RWPE1 (cell line): ENCODE results near the gene CCNI2.

ENCODE experiments used
- CTCF ChIA-PET: fragments of 350-600 bp; sonication (Branson Sonifier 250); formaldehyde crosslinking; extraction: SDS; loops from one replicate; lab custom pipeline; 2021; lab: Yijun Ruan, JAX
- POLR2A ChIA-PET: fragments of 400-600 bp; formaldehyde crosslinking; extraction: SDS; loops from one replicate; lab custom pipeline; 2020; ENCODE audit warnings: antibody characterized with exemption; ENCODE audit not compliant: low non-redundant PET; lab: Yijun Ruan, JAX
- DNase-seq: peaks from one replicate; pipeline ENCODE4 v3.0.0; 2012; ENCODE audit warnings: low spot score
- H3K27ac ChIP-seq: fragments of 450-650 bp; 2 replicates; pipeline ENCODE4 v1.5.1; 2017
- CTCF ChIP-seq: fragments of 450-650 bp; conservative IDR thresholded peaks from 2 replicates; pipeline ENCODE4 v1.5.1; 2017; ENCODE audit warnings: low read depth, mild to moderate bottlenecking

Gene CCNI2

DNA sequence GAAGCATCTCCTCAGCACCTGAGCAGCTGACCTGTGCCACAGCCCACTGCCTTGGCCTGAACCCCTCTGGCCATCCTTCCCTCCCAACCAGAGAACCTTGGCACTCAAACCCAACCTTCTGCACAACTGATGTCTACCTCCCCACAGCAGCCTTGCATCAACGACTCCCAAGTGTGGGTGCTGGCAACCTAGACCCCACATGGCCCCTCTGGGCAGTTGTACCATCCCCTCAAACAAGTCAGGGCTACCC is 19.5 kb downstream of the CCNI2 start:
- TF ChIP-seq CTCF: no peak
- no peak overlapping the region for H3K27ac ChIP-seq
- no peak for DNase-seq
- POLR2A ChIA-PET: no interaction called here
- CTCF ChIA-PET: interaction anchor here (0.6 to 1.1 kb wide), 2 partner anchors 11 to 150 kb away, joined by 4 to 6 read pairs; no protein-coding TSS in a partner anchor

- POLR2A ChIA-PET: no interaction called here
- no peak for DNase-seq
- no peak overlapping the region for H3K27ac ChIP-seq
- TF ChIP-seq CTCF: no peak
- CTCF ChIA-PET: interaction anchor here (0.6 to 1.5 kb wide), 3 partner anchors 9 to 149 kb away, joined by 4 to 6 read pairs (median 4); no protein-coding TSS in a partner anchor
Observed at GRCh38 chr5:132767150-132767549, 19.9 kb downstream of the CCNI2 start.

- POLR2A ChIA-PET: no interaction called here
- TF ChIP-seq CTCF: no peak
- no peak overlapping the region for H3K27ac ChIP-seq
- no peak for DNase-seq
- CTCF ChIA-PET: interaction anchor here (0.5 to 1.5 kb wide), 2 partner anchors 11 to 63 kb away, joined by 3 to 4 read pairs; no protein-coding TSS in a partner anchor
Observed at GRCh38 chr5:132768485-132768868, 21.3 kb downstream of the CCNI2 start.

DNA sequence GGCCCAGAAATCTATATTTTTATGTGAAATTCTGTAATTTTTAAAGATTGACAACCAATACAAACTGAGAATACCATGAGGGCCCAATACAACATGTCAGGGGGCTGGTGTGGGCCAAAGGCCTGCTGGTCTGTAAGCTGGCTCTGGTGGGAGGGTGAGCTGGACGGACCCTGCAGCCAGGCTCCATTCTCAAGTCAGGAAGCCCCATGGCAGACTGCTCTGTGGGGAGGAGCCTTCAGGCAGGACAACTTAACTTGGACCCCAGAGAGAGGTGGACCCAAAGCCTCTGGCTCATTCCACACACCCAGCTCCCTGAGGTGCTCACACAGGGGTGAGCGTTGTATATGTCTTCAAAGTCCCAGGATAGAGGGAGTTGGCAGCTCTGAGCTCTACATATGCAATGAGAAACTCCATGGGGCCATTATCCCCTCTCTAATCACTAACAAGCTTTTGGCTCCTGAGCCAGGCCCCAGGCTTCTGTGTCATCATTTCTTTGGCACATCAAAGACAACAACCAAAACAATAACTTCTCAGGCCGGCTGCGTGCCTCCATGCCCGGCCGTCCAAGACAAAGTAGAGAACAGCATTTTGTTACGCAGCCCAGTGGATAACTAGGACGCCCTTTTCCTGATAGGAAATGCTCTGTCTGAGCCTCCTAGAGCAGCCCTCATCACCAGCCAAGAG is 23.4 kb downstream of the CCNI2 start:
- no peak for TF ChIP-seq CTCF
- no peak for DNase-seq
- ChIA-PET CTCF (no interaction called here), POLR2A (interaction anchor here (0.6 kb wide), 1 partner anchor 317 kb away, joined by 4 read pairs; no protein-coding TSS in a partner anchor)
- H3K27ac ChIP-seq: no peak overlapping the region

DNA sequence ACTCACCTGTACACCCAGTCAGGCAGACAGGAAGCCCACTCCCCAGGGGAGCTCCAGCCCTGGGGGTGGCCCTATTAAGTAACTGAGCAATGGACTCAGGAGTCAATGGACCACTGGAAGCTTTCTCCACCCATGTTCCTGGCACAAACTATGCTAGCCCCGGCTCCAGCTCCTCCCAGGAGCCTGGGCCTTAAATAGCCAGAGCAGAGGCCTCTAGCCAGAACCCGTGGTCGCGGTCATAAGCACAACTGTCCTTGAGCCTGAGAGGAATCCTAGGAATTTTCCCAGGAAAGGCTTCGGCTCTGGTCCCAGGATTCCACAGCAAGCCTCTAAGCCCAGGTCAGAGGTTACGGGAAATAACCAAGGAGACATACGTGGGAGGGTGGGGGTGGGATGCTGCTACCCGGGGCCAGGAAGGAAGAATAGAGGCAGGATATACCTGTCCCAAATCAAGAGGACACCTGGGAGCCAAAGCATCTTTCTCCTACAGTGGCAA is 24.3 kb downstream of the CCNI2 start:
- no peak overlapping the region for H3K27ac ChIP-seq
- CTCF ChIA-PET: interaction anchor here (0.6 kb wide), 1 partner anchor 488 kb away, joined by 4 read pairs; no protein-coding TSS in a partner anchor
- POLR2A ChIA-PET: no interaction called here
- DNase-seq: no peak
- TF ChIP-seq CTCF: no peak

GRCh38 chr5:132772291-132773070 is 25.3 kb downstream of the CCNI2 start:
- ChIA-PET CTCF (interaction anchor here (0.6 kb wide), 1 partner anchor 489 kb away, joined by 4 read pairs; no protein-coding TSS in a partner anchor), POLR2A (no interaction called here)
- TF ChIP-seq CTCF: no peak
- no peak overlapping the region for H3K27ac ChIP-seq
- DNase-seq: no peak
